Sigmoid colon (tissue), 7 donors: Measurements from ENCODE around the gene ARHGAP22. TPM values are rescaled to one million over a fixed set of nuclear protein-coding genes. Genes with fewer than 3 reads are reported as not detected.

Experiments
- DNase-seq: peaks from one replicate; pipeline ENCODE4 v3.0.0-alpha.2; 2019
- H3K27ac ChIP-seq, 4 donors: fragments of 200-600 bp; sonication (generic); one replicate each; pipeline ENCODE4 v1.5.1; 2016 to 2019; ENCODE audit warnings: mild to moderate bottlenecking in 1 of 4
- H3K27me3 ChIP-seq, 3 donors: fragments of 200-600 bp; sonication (generic); one replicate each; pipeline ENCODE4 v1.5.1; 2019; ENCODE audit warnings: mild to moderate bottlenecking in 1 of 3
- H3K36me3 ChIP-seq, 4 donors: fragments of 200-600 bp; sonication (generic); one replicate each; pipeline ENCODE4 v1.5.1; 2016 to 2019
- H3K4me1 ChIP-seq, 4 donors: fragments of 200-600 bp; sonication (generic); one replicate each; pipeline ENCODE4 v1.5.1; 2017 to 2019
- H3K4me3 ChIP-seq, 4 donors: fragments of 200-600 bp; sonication (generic); one replicate each; pipeline ENCODE4 v1.5.1; 2017 to 2019; ENCODE audit warnings: mild to moderate bottlenecking in 2 of 4, moderate library complexity in 1 of 4
- H3K9me3 ChIP-seq, 4 donors: fragments of 200-600 bp in 3 of 4; sonication (generic) in 3 of 4; one replicate each; pipeline versions ENCODE4 v1.5.1 to v1.6.1; 2013 to 2019
- CTCF ChIP-seq, 4 experiments: fragments of 450-650 bp in 3 of 4; fragments of 200-600 bp in 1 of 4; IDR thresholded peaks; one replicate each; pipeline ENCODE4 v1.5.1; 2016 to 2019; ENCODE audit warnings: antibody characterized with exemption in 4 of 4, mild to moderate bottlenecking in 3 of 4, moderate library complexity in 2 of 4
- EP300 ChIP-seq, 4 donors: sonication (generic); formaldehyde crosslinking; IDR thresholded peaks; one replicate each; pipeline ENCODE4 v1.6.1; 2017; ENCODE audit warnings: antibody characterized with exemption in 4 of 4
- POLR2A ChIP-seq, 2 donors: fragments of 450-650 bp; IDR thresholded peaks; one replicate each; pipeline ENCODE4 v1.6.1; 2016; ENCODE audit warnings: antibody characterized with exemption in 2 of 2, mild to moderate bottlenecking in 2 of 2, moderate library complexity in 2 of 2
- POLR2AphosphoS5 ChIP-seq, 4 donors: sonication (generic); formaldehyde crosslinking; IDR thresholded peaks; one replicate each; pipeline ENCODE4 v1.6.1; 2017; ENCODE audit warnings: antibody characterized with exemption in 4 of 4
- WGBS, 2 donors: extraction: QIAGEN DNeasy Blood & Tissue Kit; methylation state at CpG; one replicate each; pipeline ENCODE4 v1.1.7; 2013; 5-methylcytosine and 5-hydroxymethylcytosine counted together
- intact Hi-C: fragments of 100-400 bp; cut with DNase I; formaldehyde crosslinking; loops from one replicate; pipeline ENCODE4 v1.15.1; 2023
- polyA plus RNA-seq, 3 donors: library from polyadenylated mRNA; stranded (reverse); fragments of 200-250 nt; gene quantifications; one replicate each; pipeline ENCODE4 v1.2.3, GENCODE V29; 2013
- total RNA-seq, 4 donors: library from RNA; depleted of rRNA; stranded (reverse); fragments of >200 nt; gene quantifications; one replicate each; pipeline ENCODE4 v1.1.0, GENCODE V29; 2016
- donor health status: healthy with polysubstance abuse.
- donor health status: Bipolar disorder and iron deficiency.
- donor health status: healthy.

ARHGAP22 gene
- total and polyA plus RNA-seq, 7 donors: 1.2 to 6.4 (median 3.1) TPM

- intact Hi-C loops: no loop called here
- TF ChIP-seq CTCF (IDR thresholded peaks at IDR 0.05) (no peak), POLR2AphosphoS5 (IDR thresholded peaks at IDR 0.05) (no peak), POLR2A (IDR thresholded peaks at IDR 0.05) (no peak), EP300 (IDR thresholded peaks at IDR 0.05) (no peak)
- WGBS, 2 donors: 86 to 88% methylated on average over 12 of the region's 12 CpGs
Measured at GRCh38 chr10:48535416-48536155, 69.3 kb downstream of the ARHGAP22 start.

DNA sequence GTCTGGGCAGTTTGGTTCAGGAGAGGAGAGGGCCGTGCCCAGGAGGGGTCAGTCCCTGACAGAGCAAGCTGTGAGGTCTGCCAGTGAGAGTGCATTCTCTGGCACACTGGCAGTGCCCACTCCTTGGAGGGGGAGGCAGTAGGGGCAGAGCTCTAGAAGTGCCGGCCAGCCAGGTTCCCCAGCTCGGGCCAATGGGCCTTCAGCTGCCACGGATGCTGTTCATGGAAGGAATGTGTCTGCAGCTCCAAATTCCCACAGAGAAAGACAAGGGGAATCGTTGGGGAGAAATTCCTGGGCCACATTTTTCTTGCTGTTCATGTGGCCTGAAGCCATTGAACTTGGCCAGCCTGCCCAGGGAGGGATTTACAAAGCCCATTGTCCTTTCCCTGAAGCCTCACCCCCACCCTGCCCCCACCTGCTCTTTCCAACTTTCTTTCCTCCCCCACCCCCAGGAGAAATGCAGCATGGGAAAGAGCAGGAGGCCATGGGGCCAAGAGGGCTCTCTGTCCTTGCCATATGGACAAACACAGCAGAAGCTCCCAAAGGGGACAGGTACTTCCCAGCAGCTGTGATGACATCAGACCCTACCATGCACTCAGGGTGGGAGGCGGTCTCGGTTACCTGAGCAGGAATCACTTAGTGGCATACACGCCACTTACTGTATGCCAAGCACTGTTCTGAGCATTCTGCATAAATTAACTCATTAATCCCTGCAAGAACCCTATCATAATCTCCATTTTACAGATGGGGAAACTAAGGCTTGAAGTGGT lies 70.7 kb downstream of the ARHGAP22 start:
- H3K27ac ChIP-seq: no peak overlapping the region
- WGBS, 2 donors: 67 to 69% methylated on average over 8 of the region's 8 CpGs

More at GRCh38 chr10:48535416-48536155, 69.3 kb downstream of the ARHGAP22 start:
- Histone ChIP-seq H3K36me3 (no peaks in the 10 kb centered on the region), H3K4me3 (no peak overlapping the region), H3K27ac (no peak overlapping the region), H3K27me3 (no peaks in the 10 kb centered on the region), H3K4me1 (peaks cover 0 to 10% (median 3%) of the 10 kb centered on the region in 4 donors), H3K9me3 (no peaks in the 10 kb centered on the region)
- DNase-seq: no peak

GRCh38 chr10:48533540-48533939 lies 71.3 kb downstream of the ARHGAP22 start:
- 56 to 80% methylated on average over 3 of the region's 3 CpGs for WGBS, 2 donors
- no peaks in the 10 kb centered on the region for H3K27me3 ChIP-seq
- no peak overlapping the region for H3K4me3 ChIP-seq
- no peak for DNase-seq
- H3K4me1 ChIP-seq: peaks cover 0 to 10% (median 3%) of the 10 kb centered on the region in 4 donors
- intact Hi-C loops: no loop called here
- H3K36me3 ChIP-seq: no peaks in the 10 kb centered on the region
- no peak overlapping the region for H3K27ac ChIP-seq
- TF ChIP-seq POLR2A (IDR thresholded peaks at IDR 0.05) (no peak), POLR2AphosphoS5 (IDR thresholded peaks at IDR 0.05) (no peak), CTCF (IDR thresholded peaks at IDR 0.05) (no peak), EP300 (IDR thresholded peaks at IDR 0.05) (no peak)
- no peaks in the 10 kb centered on the region for H3K9me3 ChIP-seq

More for the DNA sequence above, 70.7 kb downstream of the ARHGAP22 start:
- Histone ChIP-seq H3K27me3 (no peaks in the 10 kb centered on the region), H3K36me3 (no peaks in the 10 kb centered on the region), H3K4me3 (no peak overlapping the region), H3K9me3 (no peaks in the 10 kb centered on the region), H3K4me1 (peaks cover 0 to 10% (median 3%) of the 10 kb centered on the region in 4 donors)
- intact Hi-C loops: no loop called here
- TF ChIP-seq POLR2A (IDR thresholded peaks at IDR 0.05) (no peak), EP300 (IDR thresholded peaks at IDR 0.05) (no peak), POLR2AphosphoS5 (IDR thresholded peaks at IDR 0.05) (no peak), CTCF (IDR thresholded peaks at IDR 0.05) (no peak)
- DNase-seq: no peak

GRCh38 chr10:48531486-48531885 lies 73.4 kb downstream of the ARHGAP22 start:
- H3K4me1 ChIP-seq: peaks cover 0 to 18% (median 7%) of the 10 kb centered on the region in 4 donors
- DNase-seq: no peak
- H3K27me3 ChIP-seq: no peaks in the 10 kb centered on the region
- intact Hi-C loops: no loop called here
- no peaks in the 10 kb centered on the region for H3K36me3 ChIP-seq
- H3K27ac ChIP-seq: no peak overlapping the region
- no peaks in the 10 kb centered on the region for H3K9me3 ChIP-seq
- WGBS, 2 donors: 63 to 70% methylated on average over 5 of the region's 5 CpGs
- no peak for TF ChIP-seq CTCF (IDR thresholded peaks at IDR 0.05)
- TF ChIP-seq POLR2AphosphoS5 (IDR thresholded peaks at IDR 0.05): no peak
- H3K4me3 ChIP-seq: no peak overlapping the region
